Hindlimb muscle (tissue), 1 donor: ENCODE results near the gene CLEC18A. TPM values are rescaled to one million over a fixed set of nuclear protein-coding genes. Genes with fewer than 3 reads are reported as not detected.

Source experiments
- polyA plus RNA-seq: library from polyadenylated mRNA; unstranded; fragments of 120-200 nt; gene quantifications from one replicate; pipeline ENCODE4 v1.2.1, GENCODE V29; 2013; ENCODE audit not compliant: insufficient read length

CLEC18A gene
- polyA plus RNA-seq, 1 donor = 0.68 TPM

Other genes with a start within 250 kb of the CLEC18A start
- gene NQO1, start 224.8 kb upstream of the CLEC18A start, polyA plus RNA-seq = 6.5 TPM
- gene NOB1, start 196.4 kb upstream of the CLEC18A start, polyA plus RNA-seq = 48.3 TPM
- gene WWP2, start 189.0 kb upstream of the CLEC18A start, polyA plus RNA-seq = 20.2 TPM
- 21.2 TPM for gene PDPR, start 163.0 kb downstream of the CLEC18A start, polyA plus RNA-seq
- 1.1 TPM for gene CLEC18C, start 222.5 kb downstream of the CLEC18A start, polyA plus RNA-seq